Measurements from ENCODE around the gene LMO4.

Gene LMO4

GRCh38 chr1:87362063-87362833, 33.6 kb downstream of the LMO4 start:
- DNase-seq = no peak

- no peak for DNase-seq
Measured at GRCh38 chr1:87362834-87363426, 34.2 kb downstream of the LMO4 start.

- DNase-seq = no peak
Measured at GRCh38 chr1:87367549-87367948, 38.9 kb downstream of the LMO4 start.

GRCh38 chr1:87368907-87369306, 40.2 kb downstream of the LMO4 start:
- DNase-seq = no peak

GRCh38 chr1:87369736-87370478, 41.2 kb downstream of the LMO4 start:
- no peak for DNase-seq

- DNase-seq = no peak
Measured at GRCh38 chr1:87370544-87370943, 41.9 kb downstream of the LMO4 start.

- no peak for DNase-seq
Measured at GRCh38 chr1:87379306-87379705, 50.6 kb downstream of the LMO4 start.

GRCh38 chr1:87386217-87386790, 57.6 kb downstream of the LMO4 start:
- no peak for DNase-seq

GRCh38 chr1:87388411-87388810, 59.7 kb downstream of the LMO4 start:
- no peak for DNase-seq

- no peak for DNase-seq
Measured at GRCh38 chr1:87389011-87389410, 60.3 kb downstream of the LMO4 start.

- no peak for DNase-seq
Measured at GRCh38 chr1:87389546-87389945, 60.9 kb downstream of the LMO4 start.

GRCh38 chr1:87392248-87393192, 63.8 kb downstream of the LMO4 start:
- peak; percentile 19 for DNase-seq

GRCh38 chr1:87393445-87394085, 64.9 kb downstream of the LMO4 start:
- DNase-seq = no peak

GRCh38 chr1:87394513-87394912, 65.8 kb downstream of the LMO4 start:
- no peak for DNase-seq

GRCh38 chr1:87394982-87395381, 66.3 kb downstream of the LMO4 start:
- DNase-seq = no peak

All from NCI-H226 (cell line).